K562 (cell line): ENCODE measurements around the gene TCOF1. TPM values are rescaled to one million over a fixed set of nuclear protein-coding genes. Genes with fewer than 3 reads are reported as not detected.

Experiments used
- ATAC-seq: fragments of 200-7000 bp; cut with Tn5 transposase; 3 replicates; pipeline ENCODE4 v1.9.1; 2020; ENCODE audit warnings: moderate library complexity
- BruUV-seq: library from RNA; stranded (reverse); fragments of 400-500 nt; replicated peaks from 2 replicates; lab custom pipeline; 2021; lab: Mats Ljungman, UMichigan
- CTCF ChIA-PET: fragments of 300-600 bp; formaldehyde crosslinking; extraction: SDS; loops from one replicate; lab custom pipeline; 2021; ENCODE audit warnings: low intra/inter-chr PET ratio; lab: Yijun Ruan, JAX
- POLR2A ChIA-PET: fragments of 300-600, 350-650 bp; sonication (Branson Sonifier 250); formaldehyde crosslinking; extraction: SDS; loops from one replicate; lab custom pipeline; 2021; ENCODE audit warnings: antibody characterized with exemption, inconsistent platforms; lab: Yijun Ruan, JAX
- DNase-seq, 4 experiments: peaks; one replicate each; pipeline versions ENCODE4 v3.0.0 to v3.0.0-alpha.2; 2011 to 2018; ENCODE audit warnings: low spot score in 3 of 4, mixed read lengths in 3 of 4; ENCODE audit errors: extremely low read depth in 1 of 4
- FAIRE-seq: peaks from 2 replicates; lab custom pipeline; 2011; peaks lifted over from hg19 to GRCh38; lab: Jason Lieb, UNC
- H2AFZ ChIP-seq: 2 replicates; pipeline ENCODE4 v1.6.0; 2011; ENCODE audit warnings: low read depth, low read length, control low read depth, inconsistent platforms
- H3K27ac ChIP-seq: fragments of 200-600 bp; 3 replicates; pipeline ENCODE4 v1.8.0; 2011; ENCODE audit warnings: low read depth, mild to moderate bottlenecking, control low read depth, inconsistent platforms, low read length, moderate library complexity, mixed read lengths; ENCODE audit errors: extremely low read depth
- H3K27me3 ChIP-seq, 2 experiments: fragments of 300-600 bp in 1 of 2; 2 replicates in 1 of 2; 3 replicates in 1 of 2; pipeline versions ENCODE4 v1.6.0 to v1.8.0; 2011; ENCODE audit warnings: inconsistent platforms in 2 of 2, low read length in 2 of 2, mild to moderate bottlenecking in 1 of 2, mixed read lengths in 1 of 2, moderate library complexity in 1 of 2; ENCODE audit not compliant: control insufficient read depth in 2 of 2, insufficient read depth in 2 of 2
- H3K36me3 ChIP-seq: fragments of 300-600 bp; 3 replicates; pipeline ENCODE4 v1.8.0; 2011; ENCODE audit warnings: mild to moderate bottlenecking, low read length, inconsistent platforms; ENCODE audit not compliant: control insufficient read depth, insufficient read depth
- H3K4me1 ChIP-seq, 2 experiments: fragments of 200-600 bp in 1 of 2; replicated peaks in 1 of 2; 2 replicates in 1 of 2; 3 replicates in 1 of 2; pipeline versions ENCODE4 v1.5.1 to v1.8.0; 2011; ENCODE audit warnings: inconsistent platforms in 2 of 2, low read length in 2 of 2, mild to moderate bottlenecking in 1 of 2, mixed read lengths in 1 of 2, moderate library complexity in 1 of 2; ENCODE audit not compliant: control insufficient read depth in 2 of 2, insufficient read depth in 2 of 2
- H3K4me2 ChIP-seq: 2 replicates; pipeline ENCODE4 v1.6.1; 2011; ENCODE audit warnings: low read length, control low read depth, inconsistent platforms, mixed read lengths; ENCODE audit not compliant: insufficient read depth
- H3K4me3 ChIP-seq: fragments of 200-600 bp; sonication (generic), shearing (Covaris generic); 2 replicates; pipeline ENCODE4 v1.5.1; 2016; ENCODE audit warnings: control low read depth, inconsistent platforms
- H3K79me2 ChIP-seq: fragments of 200-600 bp; 3 replicates; pipeline ENCODE4 v1.8.0; 2011; ENCODE audit warnings: low read length, inconsistent platforms; ENCODE audit not compliant: control insufficient read depth, insufficient read depth
- H3K9ac ChIP-seq, 2 experiments: 2 replicates each; pipeline versions ENCODE4 v1.6.0 to v1.6.1; 2011; ENCODE audit warnings: low read depth in 2 of 2, low read length in 2 of 2, control low read depth in 1 of 2, inconsistent platforms in 1 of 2, mild to moderate bottlenecking in 1 of 2, mixed read lengths in 1 of 2; ENCODE audit not compliant: insufficient read depth in 1 of 2
- H3K9me1 ChIP-seq: one replicate; pipeline ENCODE4 v1.6.0; 2011; ENCODE audit warnings: inconsistent platforms, mild to moderate bottlenecking, low read length, moderate library complexity; ENCODE audit not compliant: control insufficient read depth, insufficient read depth
- H3K9me3 ChIP-seq: replicated peaks from 2 replicates; pipeline ENCODE4 v1.5.1; 2011; ENCODE audit warnings: low read depth, low read length, inconsistent platforms; ENCODE audit not compliant: control insufficient read depth, insufficient read depth
- H4K20me1 ChIP-seq: replicated peaks from 2 replicates; pipeline ENCODE4 v1.6.1; 2011; ENCODE audit warnings: low read length, inconsistent platforms, mixed read lengths; ENCODE audit not compliant: control insufficient read depth, insufficient read depth
- CUX1 ChIP-seq: fragments of 200-800 bp; sonication (Bioruptor generic); IDR thresholded peaks from 2 replicates; pipeline ENCODE4 v1.6.1; 2016; ENCODE audit warnings: missing genetic modification characterization, missing compliant biosample characterization
- GATAD2B ChIP-seq: fragments of 450-650 bp; IDR thresholded peaks from 2 replicates; pipeline ENCODE4 v1.6.1; 2017; ENCODE audit warnings: mild to moderate bottlenecking, borderline replicate concordance
- HDAC3 ChIP-seq: fragments of 450-650 bp; IDR thresholded peaks from 2 replicates; pipeline ENCODE4 v1.6.1; 2018; ENCODE audit warnings: borderline replicate concordance, mild to moderate bottlenecking, moderate library complexity; ENCODE audit not compliant: partially characterized antibody
- KDM2B ChIP-seq: fragments of 250-450 bp; sonication (Bioruptor Pico); IDR thresholded peaks from 2 replicates; pipeline ENCODE4 v1.8.0; 2021; ENCODE audit warnings: mild to moderate bottlenecking, moderate library complexity
- NCOA1 ChIP-seq: fragments of 450-650 bp; IDR thresholded peaks from 2 replicates; pipeline ENCODE4 v1.6.1; 2016; ENCODE audit warnings: low read depth
- WGBS: fragments of 100-300 bp; shearing (Covaris generic); methylation state at CpG from one replicate; pipeline ENCODE4 v1.1.6; 2016; ENCODE audit warnings: low coverage, mixed read lengths; ENCODE audit not compliant: insufficient coverage; ENCODE audit errors: missing lambda C conversion rate; 5-methylcytosine and 5-hydroxymethylcytosine counted together
- in situ Hi-C: fragments of 300-500 bp; cut with MboI; formaldehyde crosslinking; loops from 4 replicates; pipeline ENCODE4 v1.15.0; 2018; ENCODE audit warnings: inconsistent platforms, mixed read lengths
- intact Hi-C: fragments of 100-400 bp; cut with micrococcal nuclease; formaldehyde crosslinking; loops from 2 replicates; pipeline ENCODE4 v1.14.2; 2022
- polyA plus RNA-seq, 8 experiments: library from polyadenylated mRNA; depleted of rRNA in 4 of 8; stranded (reverse) in 5 of 8; unstranded in 3 of 8; fragments of >200 nt; fragmentation: Nextera tagmentation in 2 of 8; fragmentation: Illumina TruSeq in 1 of 8; extraction: Ambion mirVana in 2 of 8; extraction: Trizol in 1 of 8; gene quantifications; 2 replicates each; pipeline versions ENCODE4 v1.2.1 to v1.2.3, GENCODE V29; 2011 to 2014; ENCODE audit warnings: inconsistent platforms in 1 of 8, missing spikeins in 1 of 8
- total RNA-seq, 7 experiments: library from RNA; depleted of rRNA in 6 of 7; stranded (reverse); fragments of >200 nt in 6 of 7; fragmentation: Illumina TruSeq in 2 of 7; extraction: Trizol in 2 of 7; gene quantifications; 2 replicates each; pipeline versions ENCODE4 v1.2.1 to v1.2.3, GENCODE V29; 2011 to 2021; ENCODE audit warnings: low replicate concordance in 1 of 7

Gene TCOF1
- total and polyA plus RNA-seq, 9 of the 15 experiments (the other 6 are each of a cell fraction or from before 2014, with no cell fraction given): 9.8 to 134 (median 61.7) TPM

GRCh38 chr5:150363185-150363584 lies 5.7 kb downstream of the TCOF1 start (continued):
- TF ChIP-seq CUX1 (CRISPR knock-in tag): no peak
- TF ChIP-seq KDM2B (CRISPR knock-in tag): no peak
- no peak for TF ChIP-seq GATAD2B

- 96% methylated on average over 9 of the region's 9 CpGs for WGBS
- H3K36me3 ChIP-seq: peaks cover 94% of the 10 kb centered on the region
Measured at GRCh38 chr5:150364004-150364403, 6.5 kb downstream of the TCOF1 start.

More at GRCh38 chr5:150364004-150364403, 6.5 kb downstream of the TCOF1 start:
- FAIRE-seq (no peak), ATAC-seq (no peak), DNase-seq (no peak)
- Histone ChIP-seq H3K27me3 (no peaks in the 10 kb centered on the region), H3K9ac (no peak overlapping the region), H3K9me1 (no peaks in the 10 kb centered on the region), H3K9me3 (no peaks in the 10 kb centered on the region), H3K4me1 (peaks cover 3 to 4% of the 10 kb centered on the region in 2 experiments; a peak in 2 of 5 replicates), H4K20me1 (peaks cover 12% of the 10 kb centered on the region), H3K27ac (no peak overlapping the region), H3K4me3 (no peak overlapping the region), H2AFZ (no peak overlapping the region), H3K79me2 (peaks cover 29% of the 10 kb centered on the region), H3K4me2 (no peak overlapping the region)
- intact Hi-C loops: no loop called here
- in situ Hi-C loops: no loop called here
- ChIA-PET POLR2A (interaction anchor here (0.6 to 2.7 kb wide), 6 partner anchors 9 to 1980 kb away, joined by 3 to 14 read pairs (median 3); partner anchors contain the start of gene FBXO38), CTCF (no interaction called here)
- TF ChIP-seq HDAC3: no peak
- TF ChIP-seq NCOA1: no peak
- no TSS peak for BruUV-seq
